Stimulated activated CD8-positive, alpha-beta memory T cell treated with anti-CD3 and anti-CD28 coated beads, Interleukin-12 subunit alpha, Interleukin-12 subunit beta, amount 100 ng/mL, for 1 hour (primary cell): ENCODE results near the gene EMID1.

Experiments used
- DNase-seq: peaks from one replicate; pipeline ENCODE4 v3.0.0-alpha.2; 2020; ENCODE audit warnings: low read depth

EMID1 gene

DNA sequence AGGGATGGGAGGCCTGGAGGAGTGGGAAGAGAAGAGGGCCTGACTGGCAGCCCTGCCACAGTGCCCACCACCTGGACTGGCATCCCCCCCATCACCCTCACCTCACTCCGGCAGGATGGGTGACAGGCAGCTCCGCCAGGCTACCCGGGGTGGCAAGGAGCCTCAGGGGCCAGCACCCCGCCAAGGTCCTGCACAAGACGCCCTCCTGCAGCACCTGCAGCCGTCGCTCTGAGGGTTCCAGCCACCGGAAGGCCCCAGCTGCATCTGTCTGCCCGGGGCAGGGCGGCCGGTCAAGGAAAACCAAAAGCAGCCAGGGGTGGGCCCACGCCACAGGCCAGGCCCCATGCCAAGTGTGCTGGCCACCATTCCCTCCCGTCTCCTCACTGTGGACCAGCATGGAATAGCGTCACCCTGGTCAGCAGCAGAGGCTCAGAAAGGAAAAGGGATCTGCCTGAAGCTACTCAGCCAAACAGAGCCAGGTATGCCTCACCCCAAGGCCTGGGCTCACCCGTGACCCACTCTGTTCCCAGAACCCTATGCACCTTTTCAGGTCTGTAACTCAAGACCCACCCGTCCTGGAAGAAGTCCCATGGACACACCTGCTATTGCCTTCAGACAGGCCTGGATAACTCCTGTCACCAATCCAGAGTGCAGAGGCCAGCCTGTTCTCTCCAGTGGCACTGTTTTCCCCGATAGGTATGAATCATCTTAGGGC is 55.1 kb downstream of the EMID1 start:
- no peak for DNase-seq

DNA sequence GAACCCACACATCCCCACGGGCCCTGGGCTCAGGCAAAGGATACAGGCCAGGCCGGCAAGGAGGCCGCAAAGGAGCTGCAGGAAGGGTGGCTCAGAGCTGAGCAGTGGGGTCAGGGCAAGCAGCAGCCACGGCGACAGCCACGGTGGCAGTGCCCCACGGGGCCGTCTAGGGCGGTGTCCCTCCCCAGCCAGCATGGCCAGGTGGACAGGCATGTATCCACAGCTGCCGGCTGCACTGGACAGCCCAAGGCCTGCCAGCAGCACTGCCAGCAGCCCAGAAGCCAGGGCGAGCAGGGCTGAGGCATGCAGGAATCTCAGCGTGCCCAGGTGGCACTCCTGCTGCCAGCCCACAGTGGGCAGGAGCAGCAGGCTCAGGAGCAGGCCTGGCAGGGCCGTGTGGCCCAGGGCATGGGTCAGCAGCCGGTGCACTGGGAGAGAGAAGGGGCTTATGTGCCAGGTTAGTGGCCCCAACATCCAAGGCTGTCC is 58.1 kb downstream of the EMID1 start:
- no peak for DNase-seq

GRCh38 chr22:29265305-29265704 is 59.6 kb downstream of the EMID1 start:
- no peak for DNase-seq

GRCh38 chr22:29265929-29266328 is 60.2 kb downstream of the EMID1 start:
- DNase-seq: no peak

DNA sequence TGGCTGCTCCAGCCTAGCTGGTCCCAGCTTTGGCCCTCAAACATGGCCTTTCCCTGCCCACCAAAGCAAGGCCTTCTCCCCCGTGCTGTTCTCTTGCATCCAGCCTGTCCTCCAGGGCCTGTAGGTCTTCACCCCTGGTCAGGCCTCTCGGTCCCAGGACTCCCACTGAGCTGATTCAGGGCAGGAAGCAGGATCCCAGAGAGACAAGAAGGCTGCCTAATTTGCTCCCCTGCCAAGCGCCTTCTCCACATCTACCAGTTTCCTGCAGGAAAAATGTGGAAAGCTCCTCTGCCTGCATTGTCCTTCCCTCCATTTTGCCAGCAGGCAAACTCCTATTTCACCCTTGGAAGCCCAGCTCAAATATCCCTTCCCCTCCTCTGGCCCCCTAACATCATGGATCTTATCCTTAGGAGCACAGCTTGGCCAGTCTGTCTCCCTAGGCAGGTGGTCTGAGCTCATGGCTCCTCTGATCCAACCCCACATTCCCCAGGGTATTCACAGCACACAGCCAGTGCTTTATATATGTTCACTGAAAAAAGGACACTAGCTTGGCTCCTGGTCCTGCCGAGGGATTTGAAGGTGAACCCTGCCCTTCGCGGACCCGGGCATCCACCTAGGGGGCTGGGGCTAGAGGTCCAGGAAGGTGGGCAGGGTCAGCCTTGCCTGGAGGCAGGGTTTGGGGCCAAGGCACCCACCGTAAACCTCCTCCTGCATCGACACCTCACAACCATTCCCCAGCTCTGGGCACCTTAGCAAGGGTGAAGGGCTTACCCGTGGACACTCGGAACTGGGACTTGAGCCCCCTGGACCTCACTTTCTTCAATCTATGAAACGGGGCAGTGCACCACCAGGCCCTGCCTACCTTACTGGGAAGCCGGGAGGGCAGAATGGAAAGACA is 61.1 kb downstream of the EMID1 start:
- DNase-seq: no peak

- no peak for DNase-seq
Observed at GRCh38 chr22:29267462-29267857, 61.8 kb downstream of the EMID1 start.

DNA sequence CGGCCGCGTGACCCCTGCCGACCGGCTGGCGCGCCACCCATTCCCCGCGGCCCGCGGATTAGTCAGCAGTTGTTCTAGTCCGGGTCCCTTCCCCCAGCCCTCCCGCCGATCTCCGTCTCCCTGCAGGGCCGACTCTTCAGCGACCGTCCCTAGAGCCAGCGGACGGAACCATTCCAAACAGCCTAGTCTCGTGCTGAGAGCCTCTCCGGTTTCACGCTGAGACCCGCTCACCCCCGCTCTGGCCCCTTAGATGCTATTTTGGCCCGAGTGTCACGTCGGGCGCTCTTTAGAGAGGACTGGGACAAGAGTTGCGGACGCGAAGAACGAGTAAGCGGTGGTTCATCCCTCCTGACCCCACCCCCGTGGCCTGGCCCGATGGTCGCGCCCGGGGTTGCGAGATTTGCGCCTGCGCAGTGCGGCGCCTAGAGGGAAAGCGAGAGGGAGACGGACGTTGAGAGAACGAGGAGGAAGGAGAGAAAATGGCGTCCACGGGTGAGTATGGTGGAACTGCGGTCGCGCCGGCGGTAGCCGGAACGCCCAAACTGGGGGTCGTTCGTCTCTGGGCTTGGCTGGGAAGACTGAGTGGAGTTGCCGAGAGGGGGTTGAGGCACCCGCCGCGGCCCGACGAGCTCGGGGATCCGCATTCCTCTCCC is 62.3 kb downstream of the EMID1 start, which contains the start of the genes EWSR1 and RHBDD3:
Gene EWSR1, plus strand, starts transcription at position 411 of the 653 bp plus-strand sequence. Its CDS starts 69 bp downstream, at position 480.
Gene RHBDD3, minus strand, starts transcription at position 124 of the 653 bp plus-strand sequence. CDS start 2,355 bp downstream, outside the sequence.
- DNase-seq: peak; percentile 94

DNA sequence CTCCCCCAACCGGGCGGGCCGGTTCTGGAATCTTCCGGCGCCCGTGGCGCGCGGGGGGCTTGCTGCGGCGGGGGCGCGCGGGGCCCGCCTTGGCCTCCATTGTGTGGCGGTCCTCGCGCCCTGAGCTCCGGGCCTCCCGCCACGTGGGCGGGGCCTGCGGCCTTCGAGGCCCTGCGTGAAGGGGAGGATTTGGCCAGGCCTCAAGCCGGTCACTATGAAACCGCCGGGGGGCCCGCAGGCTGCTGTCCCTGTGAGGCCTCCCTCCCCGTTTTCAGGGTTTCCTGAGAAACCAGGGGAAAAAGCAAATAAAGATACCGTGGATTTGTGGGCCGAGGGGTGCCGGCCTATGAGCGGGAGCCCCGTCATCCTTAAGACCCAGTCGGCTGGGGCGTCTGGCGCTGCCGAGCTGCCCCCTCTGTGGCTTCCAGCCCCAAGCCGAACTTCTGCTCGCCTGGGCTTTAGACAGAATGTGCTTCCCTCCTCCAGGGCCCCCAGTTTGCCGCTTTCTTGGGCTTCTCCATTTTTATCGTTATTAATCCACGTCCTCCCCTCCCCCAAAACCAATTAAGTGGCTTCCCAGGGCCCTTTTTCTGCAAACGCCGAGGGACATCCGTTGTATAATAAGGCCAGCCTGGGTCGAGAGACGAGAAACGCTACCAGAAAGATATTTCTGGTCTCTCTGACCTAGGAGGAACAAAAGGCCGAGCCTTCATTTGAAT is 63.0 kb downstream of the EMID1 start:
- peak; percentile 20 for DNase-seq

GRCh38 chr22:29269230-29269604 is 63.5 kb downstream of the EMID1 start:
- DNase-seq: no peak

- no peak for DNase-seq
Observed at GRCh38 chr22:29269731-29270474, 64.2 kb downstream of the EMID1 start.

GRCh38 chr22:29270475-29271271 is 65.0 kb downstream of the EMID1 start:
- DNase-seq: no peak

DNA sequence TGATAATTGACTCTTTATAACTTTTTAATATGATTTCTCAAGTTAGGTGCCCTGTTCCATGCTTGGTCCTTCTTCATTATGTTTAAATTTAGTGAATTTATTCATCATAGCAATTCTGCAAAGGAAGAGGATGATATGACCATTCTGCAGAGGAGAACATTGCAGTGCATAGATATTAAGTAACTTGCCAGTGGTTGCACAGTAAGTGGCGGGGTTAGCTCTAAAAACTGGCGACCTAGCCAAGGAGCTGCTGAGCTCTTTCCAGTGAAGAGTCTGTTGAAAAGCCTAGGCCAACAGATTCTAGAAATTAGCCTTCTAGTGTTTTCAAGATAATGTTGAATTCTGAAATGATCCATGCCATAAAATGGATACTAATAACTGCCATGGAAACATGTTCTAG is 66.9 kb downstream of the EMID1 start:
- no peak for DNase-seq

DNA sequence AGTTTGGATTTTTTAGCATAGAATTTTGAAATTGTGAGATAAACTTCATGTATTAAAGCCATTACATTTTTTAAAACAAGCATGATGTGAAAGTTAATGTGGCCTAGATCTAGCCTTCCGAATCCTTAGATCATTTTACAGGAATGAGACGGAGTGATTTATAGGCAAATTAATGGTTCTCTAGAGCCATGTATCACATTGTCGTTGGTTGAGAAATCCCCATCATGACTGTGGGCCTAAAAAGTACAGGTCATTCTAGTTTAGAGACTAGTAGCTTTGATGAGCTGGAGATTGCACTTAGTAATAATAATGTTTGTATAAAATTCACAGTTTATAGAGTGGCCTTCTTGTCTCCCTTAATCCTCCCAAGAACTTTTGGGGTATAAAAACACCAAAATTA is 69.5 kb downstream of the EMID1 start:
- no peak for DNase-seq

DNA sequence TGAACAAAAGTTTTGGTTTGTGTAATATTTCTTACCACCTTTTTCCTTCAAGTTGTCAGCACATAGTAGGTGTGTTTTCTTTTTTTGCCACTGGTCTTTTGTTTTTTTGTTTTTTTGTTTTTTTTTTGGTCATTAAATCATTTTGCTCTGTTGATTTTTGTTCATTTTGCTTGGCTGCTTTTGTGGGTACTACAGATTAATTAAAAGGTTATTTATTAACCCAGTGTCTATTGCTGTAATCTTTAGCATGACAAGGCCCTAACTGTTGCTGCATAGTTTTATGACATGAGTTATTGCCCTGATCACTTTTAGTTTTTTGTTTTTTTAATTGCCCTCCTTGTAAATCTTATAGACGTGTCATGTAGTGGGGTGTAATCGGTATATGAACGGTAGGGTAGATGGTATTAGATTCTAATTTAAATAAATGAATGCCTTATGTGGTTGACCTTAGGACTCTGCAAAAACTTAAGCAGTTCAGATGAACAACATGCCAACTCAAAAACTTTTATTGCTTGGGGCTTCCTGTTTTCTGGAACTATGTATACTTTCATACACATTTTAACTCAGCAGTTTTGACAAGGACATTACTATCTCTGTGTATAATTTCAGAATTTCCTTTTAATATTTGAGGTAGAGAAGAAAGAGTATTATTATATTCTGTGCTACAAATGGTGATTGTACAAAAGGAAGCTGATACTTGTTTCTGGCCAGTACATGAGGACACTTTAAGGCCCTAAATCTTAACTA is 70.3 kb downstream of the EMID1 start:
- no peak for DNase-seq

DNA sequence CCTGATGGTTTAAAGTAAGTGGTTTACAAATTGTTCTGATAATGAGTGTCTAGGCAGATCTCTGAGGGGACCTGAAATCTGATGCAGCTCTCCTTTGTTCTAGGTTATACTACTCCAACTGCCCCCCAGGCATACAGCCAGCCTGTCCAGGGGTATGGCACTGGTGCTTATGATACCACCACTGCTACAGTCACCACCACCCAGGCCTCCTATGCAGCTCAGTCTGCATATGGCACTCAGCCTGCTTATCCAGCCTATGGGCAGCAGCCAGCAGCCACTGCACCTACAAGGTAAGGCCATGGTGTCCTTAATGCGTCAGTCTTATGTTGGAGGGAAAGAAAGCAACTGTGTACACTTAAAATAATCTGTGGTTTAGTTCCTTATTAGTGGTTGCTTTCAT is 72.2 kb downstream of the EMID1 start:
- DNase-seq: no peak

DNA sequence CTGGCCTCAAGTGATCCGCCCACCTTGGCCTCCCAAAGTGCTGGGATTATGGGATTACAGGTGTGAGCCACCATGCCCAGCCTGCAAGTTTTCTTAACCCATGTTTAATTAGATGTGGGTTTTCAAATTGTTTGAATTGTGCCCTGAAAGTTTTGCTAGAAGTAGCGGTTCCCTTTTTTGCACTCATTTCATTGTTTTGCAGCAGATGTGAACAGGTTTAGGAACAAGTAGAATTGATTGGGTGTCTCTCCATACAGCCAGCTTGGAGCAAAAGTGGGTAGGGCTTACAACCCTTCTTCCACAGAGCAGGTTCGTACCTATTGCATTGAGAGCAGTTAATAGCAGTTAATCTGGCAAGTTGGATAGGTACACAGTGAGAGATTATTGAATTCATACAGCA is 78.5 kb downstream of the EMID1 start:
- DNase-seq: no peak

DNA sequence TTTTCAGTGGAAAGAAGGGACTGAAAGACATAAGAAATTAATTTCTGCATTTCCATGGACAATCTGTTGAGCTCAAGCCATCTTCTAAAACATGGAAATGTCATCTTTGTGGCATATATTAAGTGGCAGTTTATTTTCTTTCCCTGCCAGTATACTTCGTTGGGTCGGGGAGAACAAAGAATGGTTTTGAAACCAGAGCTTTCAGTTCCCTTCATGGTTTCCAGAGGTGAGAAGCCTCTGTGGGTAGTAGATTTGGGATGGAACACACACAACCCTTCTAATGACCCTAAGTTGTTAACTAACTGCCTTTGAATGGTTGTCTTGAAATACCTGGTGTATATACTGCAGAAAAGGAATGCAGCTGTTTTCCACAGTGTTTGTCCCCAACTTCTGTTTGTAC is 83.1 kb downstream of the EMID1 start:
- no peak for DNase-seq

DNA sequence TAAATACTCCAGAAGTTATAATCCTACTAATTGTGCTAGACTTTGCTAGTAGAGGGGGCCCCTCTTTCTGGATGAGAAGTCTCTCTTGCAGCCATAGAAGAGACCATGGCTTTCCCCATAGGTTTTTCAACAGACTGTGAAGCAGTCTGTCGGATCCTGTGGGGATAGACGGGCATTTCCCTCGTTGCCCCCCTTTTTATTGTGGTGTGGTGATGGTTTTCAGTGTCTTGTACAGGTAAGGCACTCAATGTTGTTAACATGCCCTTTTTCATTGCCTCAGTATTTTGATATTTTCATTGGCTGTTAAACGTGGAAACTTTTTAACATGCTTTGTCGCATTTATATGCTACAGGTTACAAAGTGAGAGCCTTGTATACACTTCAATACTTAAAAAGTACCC is 84.4 kb downstream of the EMID1 start:
- DNase-seq: no peak

- DNase-seq: no peak
Observed at GRCh38 chr22:29291215-29291614, 85.5 kb downstream of the EMID1 start.

DNA sequence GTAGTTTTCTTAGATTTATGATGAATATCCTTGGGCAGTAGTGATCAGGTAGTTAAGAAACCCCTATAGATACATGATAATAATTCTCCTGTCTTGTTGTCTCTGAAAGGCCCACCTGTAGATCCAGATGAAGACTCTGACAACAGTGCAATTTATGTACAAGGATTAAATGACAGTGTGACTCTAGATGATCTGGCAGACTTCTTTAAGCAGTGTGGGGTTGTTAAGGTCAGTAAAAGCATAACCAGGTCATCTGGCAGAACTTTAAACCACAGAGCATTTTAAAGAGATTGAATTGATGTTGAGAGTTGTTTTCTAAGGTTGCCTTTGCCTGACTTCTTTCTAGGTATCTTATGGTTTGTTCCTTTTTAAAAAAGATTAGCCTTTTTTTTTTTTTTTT is 86.7 kb downstream of the EMID1 start:
- DNase-seq: no peak
